Hippocampal formation (tissue), 2 donors: Measurements from ENCODE around the gene TWSG1.
"Not testable (repeated sequence)": the region's sequence is repeated elsewhere in the genome, so short reads cannot be mapped to it uniquely, and the experiment has no call there.

Source experiments
- DNase-seq, 2 donors: peaks; one replicate each; lab custom pipeline; 2025; lab: John Stamatoyannopoulos, UW

TWSG1 gene

GRCh38 chr18:9426753-9427152 is 92.2 kb downstream of the TWSG1 start:
- no peak for DNase-seq

- no peak for DNase-seq
Observed at GRCh38 chr18:9428301-9428706, 93.7 kb downstream of the TWSG1 start.

- DNase-seq: no peak
Observed at GRCh38 chr18:9428862-9429661, 94.5 kb downstream of the TWSG1 start.

- DNase-seq: no peak
Observed at GRCh38 chr18:9429662-9429993, 95.1 kb downstream of the TWSG1 start.

- not testable (repeated sequence) for DNase-seq
Observed at GRCh38 chr18:9430315-9430714, 95.7 kb downstream of the TWSG1 start.

- DNase-seq: no peak
Observed at GRCh38 chr18:9431296-9431695, 96.7 kb downstream of the TWSG1 start.

GRCh38 chr18:9433122-9433521 is 98.5 kb downstream of the TWSG1 start:
- DNase-seq: not testable (repeated sequence)

- DNase-seq: no peak
Observed at GRCh38 chr18:9433671-9434121, 99.1 kb downstream of the TWSG1 start.

GRCh38 chr18:9434122-9434701 is 99.6 kb downstream of the TWSG1 start:
- no peak for DNase-seq

GRCh38 chr18:9435041-9435440 is 100.5 kb downstream of the TWSG1 start:
- no peak for DNase-seq

- no peak for DNase-seq
Observed at GRCh38 chr18:9436206-9436929, 101.8 kb downstream of the TWSG1 start.

- DNase-seq: no peak
Observed at GRCh38 chr18:9437021-9437437, 102.5 kb downstream of the TWSG1 start.

GRCh38 chr18:9437672-9438071 is 103.1 kb downstream of the TWSG1 start:
- no peak for DNase-seq

- no peak for DNase-seq
Observed at GRCh38 chr18:9441061-9441460, 106.5 kb downstream of the TWSG1 start.

- no peak for DNase-seq
Observed at GRCh38 chr18:9444549-9444948, 110.0 kb downstream of the TWSG1 start.

GRCh38 chr18:9446839-9447238 is 112.3 kb downstream of the TWSG1 start:
- no peak for DNase-seq

- no peak for DNase-seq
Observed at GRCh38 chr18:9447334-9447733, 112.8 kb downstream of the TWSG1 start.

GRCh38 chr18:9449600-9450414 is 115.2 kb downstream of the TWSG1 start:
- no peak for DNase-seq

GRCh38 chr18:9450920-9451319 is 116.3 kb downstream of the TWSG1 start:
- DNase-seq: not testable (repeated sequence)
